Muscle of arm (tissue), 14 donors: ENCODE results near the gene TRIM49D2. TPM values are rescaled to one million over a fixed set of nuclear protein-coding genes. Genes with fewer than 3 reads are reported as not detected.
"Not testable (repeated sequence)": the region's sequence is repeated elsewhere in the genome, so short reads cannot be mapped to it uniquely, and the experiment has no call there.

Source experiments
- DNase-seq: peaks from one replicate; pipeline ENCODE4 v3.0.0-alpha.2; 2013
- long read RNA-seq, 11 donors: transcript quantifications; one replicate each; lab custom pipeline, GENCODE V29; 2026
- polyA plus RNA-seq, 12 donors: library from polyadenylated mRNA; unstranded; fragments of 120-200 nt; gene quantifications; one replicate each; pipeline ENCODE4 v1.2.1, GENCODE V29; 2013; ENCODE audit not compliant: insufficient read length in 12 of 12

The TRIM49D2 gene
- not detected for polyA plus RNA-seq
- long read RNA-seq, donor 1: 0 reads
- long read RNA-seq, donor 2: 0 reads
- long read RNA-seq, donor 3: 0 reads
- long read RNA-seq, donor 4: 0 reads
- long read RNA-seq, donor 5: 0 reads
- long read RNA-seq, donor 6: 0 reads
- long read RNA-seq, donor 7: 0 reads
- long read RNA-seq, donor 8: 0 reads
- long read RNA-seq, donor 9: 0 reads
- long read RNA-seq, donor 10: 0 reads
- long read RNA-seq, donor 11: 0 reads

GRCh38 chr11:89923764-89924163 lies at the start of gene TRIM49D2:
TSS of gene TRIM49D2 (plus strand) at chr11:89924064. CDS start at chr11:89926762, 2,698 bp downstream.
- DNase-seq: not testable (repeated sequence)

- not testable (repeated sequence) for DNase-seq
Measured at GRCh38 chr11:89877511-89877910, 46.4 kb upstream of the TRIM49D2 start.

- not testable (repeated sequence) for DNase-seq
Measured at GRCh38 chr11:89893245-89893644, 30.6 kb upstream of the TRIM49D2 start.

- DNase-seq: not testable (repeated sequence)
Measured at GRCh38 chr11:89900809-89901208, 23.1 kb upstream of the TRIM49D2 start.

- no peak for DNase-seq
Measured at GRCh38 chr11:89922195-89922660, 1.6 kb upstream of the TRIM49D2 start, which contains the start of gene TRIM49D1. TSS of gene TRIM49D1 (minus strand) at chr11:89922245. CDS start at chr11:89917710, 4,535 bp downstream.

GRCh38 chr11:89960833-89961232 lies 37.0 kb downstream of the TRIM49D2 start:
- not testable (repeated sequence) for DNase-seq

GRCh38 chr11:89965737-89966136 lies 41.9 kb downstream of the TRIM49D2 start, which contains the start of gene TRIM64:
TSS of gene TRIM64 (plus strand) at chr11:89966037. CDS start at chr11:89968504, 2,467 bp downstream.
- DNase-seq: not testable (repeated sequence)

Other genes starting within 250 kb of the TRIM49D2 start
- not detected for gene TRIM77, start 213.8 kb upstream of the TRIM49D2 start, polyA plus RNA-seq
- not detected for gene TRIM49, start 115.5 kb upstream of the TRIM49D2 start, polyA plus RNA-seq
- gene TRIM64B, start 45.6 kb upstream of the TRIM49D2 start, polyA plus RNA-seq: not detected
- gene TRIM49D1, start 1.8 kb upstream of the TRIM49D2 start, polyA plus RNA-seq: not detected
- not detected for gene TRIM64, start 42.0 kb downstream of the TRIM49D2 start, polyA plus RNA-seq
- gene TRIM49C, start 107.0 kb downstream of the TRIM49D2 start, polyA plus RNA-seq: not detected
- not detected for gene UBTFL1, start 161.9 kb downstream of the TRIM49D2 start, polyA plus RNA-seq
- gene NAALAD2, start 210.6 kb downstream of the TRIM49D2 start, polyA plus RNA-seq: 10 to 100 TPM in 3 of 12 donors, 1 to 10 TPM in 8, not detected in 1; 3.2 to 16.6 (median 5.8) TPM